HEK293 (cell line): ENCODE results near the gene PRR11.
A peak's percentile ranks its signal among the peaks of the same experiment; 100 is the strongest.

Experiments used
- EGR2 ChIP-seq: fragments of 450-650 bp; formaldehyde crosslinking; IDR thresholded peaks from 2 replicates; pipeline ENCODE4 v1.5.1; 2016; ENCODE audit warnings: low read depth, missing biosample characterization, missing genetic modification characterization
- GLIS1 ChIP-seq: fragments of 450-650 bp; formaldehyde crosslinking; IDR thresholded peaks from 2 replicates; pipeline ENCODE4 v1.5.1; 2016; ENCODE audit warnings: missing biosample characterization, missing genetic modification characterization
- GLIS2 ChIP-seq: fragments of 450-650 bp; formaldehyde crosslinking; IDR thresholded peaks from 2 replicates; pipeline ENCODE4 v1.5.1; 2016; ENCODE audit warnings: missing biosample characterization, missing genetic modification characterization
- PRDM1 ChIP-seq: fragments of 450-650 bp; formaldehyde crosslinking; IDR thresholded peaks from 2 replicates; pipeline ENCODE4; 2016; ENCODE audit warnings: missing biosample characterization, missing genetic modification characterization
- RBAK ChIP-seq: fragments of 450-650 bp; formaldehyde crosslinking; IDR thresholded peaks from 2 replicates; pipeline ENCODE4 v1.5.1; 2016; ENCODE audit warnings: missing biosample characterization, missing genetic modification characterization
- ZBTB17 ChIP-seq: fragments of 450-650 bp; formaldehyde crosslinking; IDR thresholded peaks from 2 replicates; pipeline ENCODE4 v1.5.1; 2016; ENCODE audit warnings: missing biosample characterization, missing genetic modification characterization
- ZBTB21 ChIP-seq: fragments of 450-650 bp; formaldehyde crosslinking; IDR thresholded peaks from 2 replicates; pipeline ENCODE4 v1.5.1; 2017; ENCODE audit warnings: missing biosample characterization, missing genetic modification characterization
- ZBTB48 ChIP-seq: fragments of 450-650 bp; formaldehyde crosslinking; IDR thresholded peaks from 2 replicates; pipeline ENCODE4 v1.5.1; 2016; ENCODE audit warnings: missing biosample characterization, missing genetic modification characterization
- ZFHX2 ChIP-seq: fragments of 450-650 bp; formaldehyde crosslinking; conservative IDR thresholded peaks from 2 replicates; pipeline ENCODE4 v1.5.1; 2016; ENCODE audit warnings: missing biosample characterization, missing genetic modification characterization
- ZNF146 ChIP-seq: fragments of 450-650 bp; formaldehyde crosslinking; IDR thresholded peaks from 2 replicates; pipeline ENCODE4 v1.5.1; 2016; ENCODE audit warnings: missing biosample characterization, missing genetic modification characterization
- ZNF155 ChIP-seq: fragments of 450-650 bp; formaldehyde crosslinking; IDR thresholded peaks from 2 replicates; pipeline ENCODE4 v1.5.1; 2016; ENCODE audit warnings: missing biosample characterization, missing genetic modification characterization
- ZNF174 ChIP-seq: fragments of 450-650 bp; formaldehyde crosslinking; IDR thresholded peaks from 2 replicates; pipeline ENCODE4 v1.5.0; 2017; ENCODE audit warnings: missing biosample characterization, mild to moderate bottlenecking, missing genetic modification characterization
- ZNF184 ChIP-seq: fragments of 450-650 bp; IDR thresholded peaks from 2 replicates; pipeline ENCODE4 v1.5.1; 2018; ENCODE audit warnings: missing biosample characterization, mild to moderate bottlenecking, missing genetic modification characterization
- ZNF214 ChIP-seq: fragments of 450-650 bp; formaldehyde crosslinking; IDR thresholded peaks from 2 replicates; pipeline ENCODE4 v1.5.1; 2017; ENCODE audit warnings: missing biosample characterization, mild to moderate bottlenecking, missing genetic modification characterization, borderline replicate concordance
- ZNF280C ChIP-seq: fragments of 450-650 bp; formaldehyde crosslinking; IDR thresholded peaks from 2 replicates; pipeline ENCODE4 v1.5.1; 2016; ENCODE audit warnings: missing biosample characterization, missing genetic modification characterization
- ZNF354C ChIP-seq: fragments of 450-650 bp; formaldehyde crosslinking; IDR thresholded peaks from 2 replicates; pipeline ENCODE4 v1.5.1; 2016; ENCODE audit warnings: missing biosample characterization, missing genetic modification characterization, low read depth, borderline replicate concordance
- ZNF433 ChIP-seq: fragments of 450-650 bp; formaldehyde crosslinking; IDR thresholded peaks from 2 replicates; pipeline ENCODE4 v1.5.1; 2016; ENCODE audit warnings: missing biosample characterization, missing genetic modification characterization, low read depth
- ZNF449 ChIP-seq: fragments of 450-650 bp; formaldehyde crosslinking; IDR thresholded peaks from 2 replicates; pipeline ENCODE4 v1.5.1; 2017; ENCODE audit warnings: missing biosample characterization, mild to moderate bottlenecking, missing genetic modification characterization, moderate library complexity
- ZNF514 ChIP-seq: fragments of 450-650 bp; formaldehyde crosslinking; IDR thresholded peaks from 2 replicates; pipeline ENCODE4 v1.5.1; 2016; ENCODE audit warnings: missing biosample characterization, missing genetic modification characterization
- ZNF558 ChIP-seq: fragments of 450-650 bp; formaldehyde crosslinking; IDR thresholded peaks from 2 replicates; pipeline ENCODE4 v1.5.1; 2016; ENCODE audit warnings: missing biosample characterization, missing genetic modification characterization
- ZNF560 ChIP-seq: fragments of 450-650 bp; formaldehyde crosslinking; IDR thresholded peaks from 2 replicates; pipeline ENCODE4 v1.5.1; 2017; ENCODE audit warnings: missing biosample characterization, missing genetic modification characterization, borderline replicate concordance
- ZNF600 ChIP-seq: fragments of 450-650 bp; formaldehyde crosslinking; IDR thresholded peaks from 2 replicates; pipeline ENCODE4 v1.5.1; 2016; ENCODE audit warnings: missing biosample characterization, missing genetic modification characterization
- ZNF660 ChIP-seq: fragments of 450-650 bp; IDR thresholded peaks from 2 replicates; pipeline ENCODE4 v1.5.1; 2018; ENCODE audit warnings: missing biosample characterization, mild to moderate bottlenecking, missing genetic modification characterization
- ZNF692 ChIP-seq: fragments of 450-650 bp; formaldehyde crosslinking; IDR thresholded peaks from 2 replicates; pipeline ENCODE4 v1.5.1; 2016; ENCODE audit warnings: missing biosample characterization, missing genetic modification characterization
- ZNF777 ChIP-seq: fragments of 450-650 bp; formaldehyde crosslinking; IDR thresholded peaks from 2 replicates; pipeline ENCODE4 v1.5.1; 2017; ENCODE audit warnings: missing biosample characterization, missing genetic modification characterization, borderline replicate concordance
- ZNF837 ChIP-seq: fragments of 450-650 bp; formaldehyde crosslinking; IDR thresholded peaks from 2 replicates; pipeline ENCODE4 v1.5.1; 2016; ENCODE audit warnings: missing biosample characterization, missing genetic modification characterization
- TF ChIP-seq, protein P1 (sequence below): fragments of 450-650 bp; formaldehyde crosslinking; conservative IDR thresholded peaks from 2 replicates; pipeline ENCODE4 v1.5.1; 2016; ENCODE audit warnings: low read depth, missing biosample characterization, missing genetic modification characterization
- TF ChIP-seq, protein P2 (sequence below): fragments of 450-650 bp; formaldehyde crosslinking; IDR thresholded peaks from 2 replicates; pipeline ENCODE4; 2016; ENCODE audit warnings: missing biosample characterization, missing genetic modification characterization
- TF ChIP-seq, protein P3 (sequence below): fragments of 450-650 bp; formaldehyde crosslinking; IDR thresholded peaks from 2 replicates; pipeline ENCODE4 v1.5.1; 2016; ENCODE audit warnings: missing biosample characterization, missing genetic modification characterization

Gene PRR11

DNA sequence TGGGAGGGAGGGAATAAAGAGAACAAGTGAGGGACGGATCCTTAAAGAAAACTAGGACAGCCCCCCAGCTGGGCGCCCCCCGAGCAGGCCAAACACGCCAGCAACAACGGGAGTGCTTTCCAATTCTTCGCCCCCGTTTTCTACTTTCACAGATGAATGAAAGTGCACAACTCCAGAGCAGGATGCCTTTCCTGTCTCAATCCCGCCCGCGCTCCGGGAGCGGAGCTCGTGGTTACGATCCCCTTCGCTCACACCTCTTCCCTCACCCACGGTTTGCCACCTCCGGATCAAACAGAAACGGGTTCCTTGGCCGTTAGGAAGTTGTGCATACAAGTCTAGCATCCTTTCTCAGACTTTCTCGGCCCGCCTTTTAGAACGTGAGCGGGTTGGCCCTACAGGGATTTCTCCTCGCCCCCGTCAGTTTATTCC lies 1.2 kb upstream of the PRR11 start (continued):
- peak; percentile 71 for TF ChIP-seq GLIS2 (tag by site-specific recombination)
- TF ChIP-seq ZNF433: no peak
- no peak for TF ChIP-seq RBAK
- no peak for TF ChIP-seq ZNF146 (tag by site-specific recombination)
- TF ChIP-seq EGR2 (tag by site-specific recombination): peak; percentile 92
- no peak for TF ChIP-seq ZNF660
- no peak for TF ChIP-seq ZNF214
- TF ChIP-seq ZNF155 (tag by site-specific recombination): no peak
- no peak for TF ChIP-seq ZNF777 (tag by site-specific recombination)
- TF ChIP-seq ZBTB21: no peak
- no peak for TF ChIP-seq ZNF174
- TF ChIP-seq ZNF560 (tag by site-specific recombination): no peak
- TF ChIP-seq ZNF354C: no peak
- peak; percentile 99 for TF ChIP-seq PRDM1 (tag by site-specific recombination)
- TF ChIP-seq, protein P1, sequence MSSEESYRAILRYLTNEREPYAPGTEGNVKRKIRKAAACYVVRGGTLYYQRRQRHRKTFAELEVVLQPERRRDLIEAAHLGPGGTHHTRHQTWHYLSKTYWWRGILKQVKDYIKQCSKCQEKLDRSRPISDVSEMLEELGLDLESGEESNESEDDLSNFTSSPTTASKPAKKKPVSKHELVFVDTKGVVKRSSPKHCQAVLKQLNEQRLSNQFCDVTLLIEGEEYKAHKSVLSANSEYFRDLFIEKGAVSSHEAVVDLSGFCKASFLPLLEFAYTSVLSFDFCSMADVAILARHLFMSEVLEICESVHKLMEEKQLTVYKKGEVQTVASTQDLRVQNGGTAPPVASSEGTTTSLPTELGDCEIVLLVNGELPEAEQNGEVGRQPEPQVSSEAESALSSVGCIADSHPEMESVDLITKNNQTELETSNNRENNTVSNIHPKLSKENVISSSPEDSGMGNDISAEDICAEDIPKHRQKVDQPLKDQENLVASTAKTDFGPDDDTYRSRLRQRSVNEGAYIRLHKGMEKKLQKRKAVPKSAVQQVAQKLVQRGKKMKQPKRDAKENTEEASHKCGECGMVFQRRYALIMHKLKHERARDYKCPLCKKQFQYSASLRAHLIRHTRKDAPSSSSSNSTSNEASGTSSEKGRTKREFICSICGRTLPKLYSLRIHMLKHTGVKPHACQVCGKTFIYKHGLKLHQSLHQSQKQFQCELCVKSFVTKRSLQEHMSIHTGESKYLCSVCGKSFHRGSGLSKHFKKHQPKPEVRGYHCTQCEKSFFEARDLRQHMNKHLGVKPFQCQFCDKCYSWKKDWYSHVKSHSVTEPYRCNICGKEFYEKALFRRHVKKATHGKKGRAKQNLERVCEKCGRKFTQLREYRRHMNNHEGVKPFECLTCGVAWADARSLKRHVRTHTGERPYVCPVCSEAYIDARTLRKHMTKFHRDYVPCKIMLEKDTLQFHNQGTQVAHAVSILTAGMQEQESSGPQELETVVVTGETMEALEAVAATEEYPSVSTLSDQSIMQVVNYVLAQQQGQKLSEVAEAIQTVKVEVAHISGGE: no peak
- peak; percentile 65 for TF ChIP-seq ZBTB17 (tag by site-specific recombination)
- TF ChIP-seq ZNF280C (tag by site-specific recombination): no peak
- no peak for TF ChIP-seq ZNF514 (tag by site-specific recombination)
- TF ChIP-seq ZNF449 (tag by site-specific recombination): no peak
- TF ChIP-seq ZNF837 (tag by site-specific recombination): no peak
- no peak for TF ChIP-seq ZBTB48 (tag by site-specific recombination)
- peak; percentile 92 for TF ChIP-seq ZNF600
- TF ChIP-seq ZFHX2: peak; percentile 96
- no peak for TF ChIP-seq ZNF184 (tag by site-specific recombination)
- no peak for TF ChIP-seq ZNF692 (tag by site-specific recombination)
- TF ChIP-seq ZNF558 (tag by site-specific recombination): no peak
- TF ChIP-seq, protein P2, sequence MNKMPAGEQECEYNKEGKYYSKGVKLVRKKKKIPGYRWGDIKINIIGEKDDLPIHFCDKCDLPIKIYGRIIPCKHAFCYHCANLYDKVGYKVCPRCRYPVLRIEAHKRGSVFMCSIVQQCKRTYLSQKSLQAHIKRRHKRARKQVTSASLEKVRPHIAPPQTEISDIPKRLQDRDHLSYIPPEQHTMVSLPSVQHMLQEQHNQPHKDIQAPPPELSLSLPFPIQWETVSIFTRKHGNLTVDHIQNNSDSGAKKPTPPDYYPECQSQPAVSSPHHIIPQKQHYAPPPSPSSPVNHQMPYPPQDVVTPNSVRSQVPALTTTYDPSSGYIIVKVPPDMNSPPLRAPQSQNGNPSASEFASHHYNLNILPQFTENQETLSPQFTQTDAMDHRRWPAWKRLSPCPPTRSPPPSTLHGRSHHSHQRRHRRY (tag by site-specific recombination): no peak
- TF ChIP-seq, protein P3, sequence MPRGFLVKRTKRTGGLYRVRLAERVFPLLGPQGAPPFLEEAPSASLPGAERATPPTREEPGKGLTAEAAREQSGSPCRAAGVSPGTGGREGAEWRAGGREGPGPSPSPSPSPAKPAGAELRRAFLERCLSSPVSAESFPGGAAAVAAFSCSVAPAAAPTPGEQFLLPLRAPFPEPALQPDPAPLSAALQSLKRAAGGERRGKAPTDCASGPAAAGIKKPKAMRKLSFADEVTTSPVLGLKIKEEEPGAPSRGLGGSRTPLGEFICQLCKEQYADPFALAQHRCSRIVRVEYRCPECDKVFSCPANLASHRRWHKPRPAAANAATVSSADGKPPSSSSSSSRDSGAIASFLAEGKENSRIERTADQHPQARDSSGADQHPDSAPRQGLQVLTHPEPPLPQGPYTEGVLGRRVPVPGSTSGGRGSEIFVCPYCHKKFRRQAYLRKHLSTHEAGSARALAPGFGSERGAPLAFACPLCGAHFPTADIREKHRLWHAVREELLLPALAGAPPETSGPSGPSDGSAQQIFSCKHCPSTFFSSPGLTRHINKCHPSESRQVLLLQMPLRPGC (tag by site-specific recombination): no peak; the same call in 1 of the 2 replicates
- TF ChIP-seq GLIS1 (tag by site-specific recombination): peak; percentile 48
